Measurements from ENCODE around the gene KIAA0825. TPM values are rescaled to one million over a fixed set of nuclear protein-coding genes. Genes with fewer than 3 reads are reported as not detected.

KIAA0825 gene, protein sequence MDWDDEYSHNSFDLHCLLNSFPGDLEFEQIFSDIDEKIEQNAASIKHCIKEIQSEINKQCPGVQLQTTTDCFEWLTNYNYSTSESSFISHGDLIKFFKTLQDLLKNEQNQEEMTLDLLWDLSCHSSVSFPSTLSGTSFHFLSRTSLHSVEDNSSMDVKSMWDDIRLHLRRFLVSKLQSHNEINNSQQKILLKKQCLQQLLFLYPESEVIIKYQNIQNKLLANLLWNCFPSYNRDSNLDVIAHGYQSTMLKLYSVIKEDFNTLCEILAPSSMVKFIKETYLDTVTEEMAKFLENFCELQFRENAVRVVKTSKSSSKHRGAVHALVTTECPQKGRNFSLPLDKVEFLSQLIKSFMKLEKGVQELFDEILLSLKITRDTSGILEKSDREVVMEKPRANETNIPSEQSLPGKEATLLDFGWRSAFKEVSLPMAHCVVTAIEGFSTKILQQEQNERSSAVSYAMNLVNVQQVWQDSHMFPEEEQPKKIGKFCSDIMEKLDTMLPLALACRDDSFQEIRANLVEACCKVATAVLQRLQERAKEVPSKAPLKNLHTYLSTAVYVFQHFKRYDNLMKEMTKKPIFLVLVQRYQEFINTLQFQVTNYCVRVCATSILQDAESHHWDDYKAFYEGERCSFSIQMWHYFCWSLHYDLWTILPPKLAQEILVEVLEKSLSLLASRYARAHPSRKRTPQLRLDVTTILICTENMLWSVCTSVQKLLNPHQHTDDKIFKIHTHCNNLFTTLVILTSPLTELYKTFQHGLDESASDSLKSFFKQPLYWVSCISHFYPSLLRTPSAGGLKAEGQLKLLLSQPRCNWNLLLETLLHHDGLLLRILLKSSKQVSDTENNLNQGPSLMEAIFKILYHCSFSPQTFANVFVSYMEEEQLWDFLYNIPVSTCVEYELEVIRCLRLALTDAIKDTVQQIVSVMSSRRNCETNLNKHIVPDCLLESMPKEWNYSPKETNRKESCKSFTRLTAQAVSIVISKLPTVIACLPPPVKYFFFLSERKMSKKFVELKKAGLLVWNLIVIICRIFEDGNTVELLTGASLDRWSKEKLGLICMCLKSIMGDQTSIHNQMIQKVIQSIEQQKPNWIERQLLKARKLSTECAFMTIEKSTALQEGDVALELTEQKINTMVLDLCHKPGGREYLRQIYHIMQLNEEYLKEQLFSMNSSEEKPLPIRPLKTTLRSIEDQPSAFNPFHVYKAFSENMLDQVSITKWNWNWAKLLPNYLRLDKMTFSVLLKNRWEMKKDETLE (N-terminal part only)
- total RNA-seq (2022; extraction: Qiagen RNA extraction; ENCODE audit: low read depth), result 0.16 to 0.64 TPM (median 0.35 TPM) in 5 replicates

DNA sequence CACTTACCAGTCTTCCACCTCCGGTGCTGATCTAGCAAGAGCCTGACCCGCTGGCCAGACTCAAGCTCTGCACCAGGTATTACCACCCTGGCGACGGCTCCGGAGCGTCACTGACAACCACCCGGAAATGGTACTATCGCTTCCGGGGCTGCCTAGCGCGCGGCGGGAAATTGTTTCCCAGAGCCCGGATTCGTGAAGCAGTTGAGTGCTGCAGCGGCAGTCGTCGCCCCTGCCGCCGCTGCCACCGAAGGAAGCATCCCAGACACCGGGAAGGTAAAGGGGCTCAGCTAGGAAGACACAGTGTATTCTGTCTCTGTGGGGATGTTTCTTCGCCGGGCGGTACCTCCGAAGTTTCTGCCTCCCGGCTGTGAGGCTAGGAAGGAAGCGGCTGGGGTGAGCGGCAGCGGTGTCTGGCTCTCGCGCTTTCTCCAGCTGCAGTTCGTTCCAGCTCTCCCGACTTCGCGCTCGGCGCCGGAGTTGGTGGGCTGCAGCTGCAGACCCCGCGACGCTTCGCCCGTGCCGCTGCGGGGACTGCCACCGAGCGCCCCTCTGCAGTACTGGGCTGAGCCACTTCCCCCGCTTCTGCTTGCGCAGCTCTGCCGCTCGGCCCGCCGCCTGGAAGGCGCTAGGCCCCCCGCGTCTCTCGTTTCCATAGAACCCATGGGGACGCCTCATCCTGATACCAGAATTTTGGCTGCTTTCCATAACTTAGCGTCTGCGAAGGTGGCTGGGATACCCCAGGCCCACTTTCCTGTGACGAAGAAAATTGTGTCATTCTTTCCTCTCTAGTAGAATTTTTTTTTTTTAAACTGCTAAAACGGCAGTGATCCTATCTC lies at the start of gene KIAA0825, which contains the start of gene SLF1:
TSS of gene KIAA0825 (minus strand) at position 112 of the 836 bp plus-strand sequence. CDS start 81,478 bp downstream, outside the sequence.
TSS of gene SLF1 (plus strand) at position 177 of the 836 bp plus-strand sequence. CDS start 10,142 bp downstream, outside the sequence.

Other genes starting within 250 kb of the KIAA0825 start
- 7.4 to 10.1 TPM (median 9.1 TPM) in 5 replicates for gene SLF1, start 65 bp upstream of the KIAA0825 start, total RNA-seq (2022; extraction: Qiagen RNA extraction; ENCODE audit: low read depth)

All from A549 treated with RU486 at 1 μM for 4 hours (cell line).